HEK293 (cell line): ENCODE measurements around the gene UBA1.

ENCODE experiments used
- ZNF169 ChIP-seq: fragments of 450-650 bp; formaldehyde crosslinking; IDR thresholded peaks from 2 replicates; pipeline ENCODE4 v1.5.1; 2016; ENCODE audit warnings: missing biosample characterization, missing genetic modification characterization
- TF ChIP-seq, protein P1 (sequence below): fragments of 450-650 bp; formaldehyde crosslinking; IDR thresholded peaks from 2 replicates; pipeline ENCODE4 v1.5.1; 2016; ENCODE audit warnings: missing biosample characterization, missing genetic modification characterization
- TF ChIP-seq, protein P2 (sequence below): fragments of 450-650 bp; formaldehyde crosslinking; IDR thresholded peaks from 2 replicates; pipeline ENCODE4 v1.5.1; 2016; ENCODE audit warnings: missing biosample characterization, missing genetic modification characterization

DNA sequence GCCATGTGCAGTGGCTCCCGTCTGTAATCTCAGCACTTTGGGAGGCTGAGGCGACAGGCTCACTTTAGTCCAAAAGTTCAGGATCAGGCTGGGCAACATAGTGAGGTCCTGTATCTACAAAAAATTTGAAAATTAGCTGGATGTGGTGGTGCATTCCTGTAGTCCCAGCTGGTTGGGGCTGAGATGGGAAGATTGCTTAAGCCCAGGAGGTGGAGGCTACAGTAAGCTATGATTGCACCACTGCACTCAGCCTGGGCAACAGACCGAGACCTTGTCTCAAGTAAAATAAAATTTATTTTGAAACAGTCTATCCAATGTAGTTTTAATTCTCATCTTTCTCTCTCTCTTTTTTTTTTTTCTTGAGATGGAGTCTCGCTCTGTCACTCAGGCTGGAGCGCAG, 27.5 kb upstream of the UBA1 start:
- TF ChIP-seq ZNF169 (tag by site-specific recombination): no peak
- TF ChIP-seq, protein P1, sequence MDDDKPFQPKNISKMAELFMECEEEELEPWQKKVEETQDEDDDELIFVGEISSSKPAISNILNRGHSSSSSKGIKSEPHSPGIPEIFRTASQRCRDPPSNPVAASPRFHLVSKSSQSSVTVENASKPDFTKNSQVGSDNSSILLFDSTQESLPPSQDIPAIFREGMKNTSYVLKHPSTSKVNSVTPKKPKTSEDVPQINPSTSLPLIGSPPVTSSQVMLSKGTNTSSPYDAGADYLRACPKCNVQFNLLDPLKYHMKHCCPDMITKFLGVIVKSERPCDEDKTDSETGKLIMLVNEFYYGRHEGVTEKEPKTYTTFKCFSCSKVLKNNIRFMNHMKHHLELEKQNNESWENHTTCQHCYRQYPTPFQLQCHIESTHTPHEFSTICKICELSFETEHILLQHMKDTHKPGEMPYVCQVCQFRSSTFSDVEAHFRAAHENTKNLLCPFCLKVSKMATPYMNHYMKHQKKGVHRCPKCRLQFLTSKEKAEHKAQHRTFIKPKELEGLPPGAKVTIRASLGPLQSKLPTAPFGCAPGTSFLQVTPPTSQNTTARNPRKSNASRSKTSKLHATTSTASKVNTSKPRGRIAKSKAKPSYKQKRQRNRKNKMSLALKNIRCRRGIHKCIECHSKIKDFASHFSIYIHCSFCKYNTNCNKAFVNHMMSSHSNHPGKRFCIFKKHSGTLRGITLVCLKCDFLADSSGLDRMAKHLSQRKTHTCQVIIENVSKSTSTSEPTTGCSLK (tag by site-specific recombination): no peak
- TF ChIP-seq, protein P2, sequence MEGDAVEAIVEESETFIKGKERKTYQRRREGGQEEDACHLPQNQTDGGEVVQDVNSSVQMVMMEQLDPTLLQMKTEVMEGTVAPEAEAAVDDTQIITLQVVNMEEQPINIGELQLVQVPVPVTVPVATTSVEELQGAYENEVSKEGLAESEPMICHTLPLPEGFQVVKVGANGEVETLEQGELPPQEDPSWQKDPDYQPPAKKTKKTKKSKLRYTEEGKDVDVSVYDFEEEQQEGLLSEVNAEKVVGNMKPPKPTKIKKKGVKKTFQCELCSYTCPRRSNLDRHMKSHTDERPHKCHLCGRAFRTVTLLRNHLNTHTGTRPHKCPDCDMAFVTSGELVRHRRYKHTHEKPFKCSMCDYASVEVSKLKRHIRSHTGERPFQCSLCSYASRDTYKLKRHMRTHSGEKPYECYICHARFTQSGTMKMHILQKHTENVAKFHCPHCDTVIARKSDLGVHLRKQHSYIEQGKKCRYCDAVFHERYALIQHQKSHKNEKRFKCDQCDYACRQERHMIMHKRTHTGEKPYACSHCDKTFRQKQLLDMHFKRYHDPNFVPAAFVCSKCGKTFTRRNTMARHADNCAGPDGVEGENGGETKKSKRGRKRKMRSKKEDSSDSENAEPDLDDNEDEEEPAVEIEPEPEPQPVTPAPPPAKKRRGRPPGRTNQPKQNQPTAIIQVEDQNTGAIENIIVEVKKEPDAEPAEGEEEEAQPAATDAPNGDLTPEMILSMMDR (tag by site-specific recombination): no peak
